Calu3 (cell line): Measurements from ENCODE around the gene PNRC1. TPM values are rescaled to one million over a fixed set of nuclear protein-coding genes. Genes with fewer than 3 reads are reported as not detected.
"Not testable (repeated sequence)": the region's sequence is repeated elsewhere in the genome, so short reads cannot be mapped to it uniquely, and the experiment has no call there.

Experiments used
- BruUV-seq: library from RNA; stranded (reverse); fragments of 400-500 nt; replicated peaks from 2 replicates; lab custom pipeline; 2021; lab: Mats Ljungman, UMichigan
- CTCF ChIA-PET: fragments of 300-600 bp; sonication (Branson Sonifier 250); formaldehyde crosslinking; loops from one replicate; lab custom pipeline; 2022; ENCODE audit warnings: antibody characterized with exemption; lab: Charles Lee
- DNase-seq: peaks from one replicate; pipeline ENCODE4 v3.0.0; 2022
- H3K27ac Mint-ChIP-seq: one replicate; pipeline ENCODE4 v1.8.0; 2022; ENCODE audit warnings: mixed read lengths; ENCODE audit not compliant: unreplicated experiment
- H3K27me3 Mint-ChIP-seq: one replicate; pipeline ENCODE4 v1.8.0; 2022; ENCODE audit warnings: mixed read lengths; ENCODE audit not compliant: unreplicated experiment
- H3K36me3 Mint-ChIP-seq: one replicate; pipeline ENCODE4 v1.8.0; 2022; ENCODE audit warnings: mild to moderate bottlenecking, moderate library complexity, mixed read lengths; ENCODE audit not compliant: insufficient read depth, unreplicated experiment
- H3K4me1 Mint-ChIP-seq: one replicate; pipeline ENCODE4 v1.8.0; 2022; ENCODE audit warnings: mild to moderate bottlenecking, low read depth, mixed read lengths; ENCODE audit not compliant: unreplicated experiment
- H3K4me3 Mint-ChIP-seq: one replicate; pipeline ENCODE4 v1.8.0; 2022; ENCODE audit warnings: mild to moderate bottlenecking, low read depth, moderate library complexity, mixed read lengths; ENCODE audit not compliant: unreplicated experiment
- H3K9me3 Mint-ChIP-seq: one replicate; pipeline ENCODE4 v1.8.0; 2022; ENCODE audit warnings: low read depth, mixed read lengths; ENCODE audit not compliant: unreplicated experiment
- CTCF ChIP-seq: fragments of 200-600 bp; IDR thresholded peaks from one replicate; pipeline ENCODE4 v1.8.0; 2022; ENCODE audit warnings: antibody characterized with exemption; ENCODE audit not compliant: unreplicated experiment
- intact Hi-C: fragments of 100-400 bp; cut with micrococcal nuclease; formaldehyde crosslinking; loops from one replicate; pipeline ENCODE4 v1.10.0; 2022; ENCODE audit not compliant: unreplicated experiment
- total RNA-seq: library from RNA; stranded (reverse); gene quantifications from 2 replicates; pipeline ENCODE4 v1.2.3, GENCODE V29; 2022

PNRC1 gene
- total RNA-seq, 1 experiment from 2014 or later, result 45.4 TPM

- TF ChIP-seq CTCF, result no peak
- no peak overlapping the region for H3K27ac Mint-ChIP-seq
- no TSS peak for BruUV-seq
- intact Hi-C loops, result no loop called here
- no peaks in the 10 kb centered on the region for H3K9me3 Mint-ChIP-seq
- DNase-seq, result no peak
- no peak overlapping the region for H3K4me3 Mint-ChIP-seq
- H3K4me1 Mint-ChIP-seq, result no peaks in the 10 kb centered on the region
- H3K27me3 Mint-ChIP-seq, result no peaks in the 10 kb centered on the region
- no peaks in the 10 kb centered on the region for H3K36me3 Mint-ChIP-seq
- CTCF ChIA-PET, result no interaction called here
These were observed 21.9 kb upstream of the PNRC1 start for GRCh38 chr6:89058627-89059026.

- no peak overlapping the region for H3K27ac Mint-ChIP-seq
- intact Hi-C loops, result no loop called here
- H3K36me3 Mint-ChIP-seq, result no peaks in the 10 kb centered on the region
- H3K4me3 Mint-ChIP-seq, result no peak overlapping the region
- no peaks in the 10 kb centered on the region for H3K4me1 Mint-ChIP-seq
- CTCF ChIA-PET, result no interaction called here
- DNase-seq, result no peak
- BruUV-seq, result no TSS peak
- H3K27me3 Mint-ChIP-seq, result no peaks in the 10 kb centered on the region
- H3K9me3 Mint-ChIP-seq, result no peaks in the 10 kb centered on the region
- no peak for TF ChIP-seq CTCF
These were observed 21.3 kb upstream of the PNRC1 start for GRCh38 chr6:89059227-89059626.

GRCh38 chr6:89063881-89064280 lies 16.7 kb upstream of the PNRC1 start:
- no TSS peak for BruUV-seq
- Mint-ChIP-seq H3K9me3 (no peaks in the 10 kb centered on the region), H3K4me3 (no peak overlapping the region), H3K36me3 (no peaks in the 10 kb centered on the region), H3K4me1 (peaks cover 15% of the 10 kb centered on the region), H3K27me3 (no peaks in the 10 kb centered on the region), H3K27ac (no peak overlapping the region)
- no peak for DNase-seq
- CTCF ChIA-PET, result no interaction called here
- TF ChIP-seq CTCF, result no peak
- intact Hi-C loops, result no loop called here

GRCh38 chr6:89064931-89065330 lies 15.6 kb upstream of the PNRC1 start:
- CTCF ChIA-PET, H3K27me3 Mint-ChIP-seq, H3K4me3 Mint-ChIP-seq, DNase-seq, H3K36me3 Mint-ChIP-seq, H3K27ac Mint-ChIP-seq, BruUV-seq, intact Hi-C loops, H3K9me3 Mint-ChIP-seq: not testable (repeated sequence)
- H3K4me1 Mint-ChIP-seq, result peaks cover 15% of the 10 kb centered on the region

- H3K4me3 Mint-ChIP-seq, BruUV-seq, H3K27me3 Mint-ChIP-seq, H3K9me3 Mint-ChIP-seq, intact Hi-C loops, DNase-seq, H3K27ac Mint-ChIP-seq, CTCF ChIA-PET, H3K36me3 Mint-ChIP-seq: not testable (repeated sequence)
- peaks cover 15% of the 10 kb centered on the region for H3K4me1 Mint-ChIP-seq
These were observed 14.4 kb upstream of the PNRC1 start for GRCh38 chr6:89066121-89066520.
